ENCODE measurements around the gene GDPD4.

GDPD4 gene

DNA sequence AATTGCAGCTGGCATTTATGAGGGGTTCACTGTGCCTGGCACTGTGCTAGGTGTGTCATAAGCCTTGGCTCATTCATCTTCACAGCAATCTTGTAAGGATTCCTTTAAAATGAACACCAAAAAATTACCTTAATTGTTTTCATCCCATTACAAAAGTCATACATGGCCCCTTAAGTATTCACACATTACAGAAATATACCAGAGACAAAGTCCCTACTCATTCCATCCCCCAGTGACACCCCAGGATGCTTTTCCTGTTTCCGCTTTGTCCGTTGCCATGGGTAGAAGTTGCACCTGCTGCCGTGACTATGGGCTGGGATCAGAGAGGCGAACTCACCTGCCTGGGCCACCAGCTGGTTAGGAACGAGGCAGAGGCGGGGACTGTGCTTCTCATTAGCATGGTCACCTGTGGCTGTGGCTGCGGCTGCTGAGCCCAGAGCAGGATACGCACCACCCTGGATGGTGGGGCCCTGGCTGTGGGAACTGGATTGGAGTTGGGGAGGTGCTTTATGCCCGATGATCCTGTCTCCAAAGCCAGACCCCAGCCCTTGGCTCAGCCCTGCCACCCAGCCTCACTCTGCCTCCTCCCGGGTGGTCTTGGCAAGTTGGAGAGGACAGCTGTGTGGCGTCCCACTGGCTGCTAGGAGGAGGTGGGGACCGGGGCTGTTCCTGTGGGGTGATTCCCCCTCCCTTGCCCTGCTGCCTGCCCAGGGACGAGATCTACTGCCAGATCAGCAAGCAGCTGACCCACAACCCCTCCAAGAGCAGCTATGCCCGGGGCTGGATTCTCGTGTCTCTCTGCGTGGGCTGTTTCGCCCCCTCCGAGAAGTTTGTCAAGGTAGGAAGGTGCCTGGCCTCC lies 112.6 kb downstream of the GDPD4 start:
- DNase-seq: no peak

- DNase-seq: peak; percentile 56
These were observed 113.5 kb downstream of the GDPD4 start for GRCh38 chr11:77187776-77188632.

GRCh38 chr11:77187111-77187750 lies 114.3 kb downstream of the GDPD4 start:
- DNase-seq: no peak

DNA sequence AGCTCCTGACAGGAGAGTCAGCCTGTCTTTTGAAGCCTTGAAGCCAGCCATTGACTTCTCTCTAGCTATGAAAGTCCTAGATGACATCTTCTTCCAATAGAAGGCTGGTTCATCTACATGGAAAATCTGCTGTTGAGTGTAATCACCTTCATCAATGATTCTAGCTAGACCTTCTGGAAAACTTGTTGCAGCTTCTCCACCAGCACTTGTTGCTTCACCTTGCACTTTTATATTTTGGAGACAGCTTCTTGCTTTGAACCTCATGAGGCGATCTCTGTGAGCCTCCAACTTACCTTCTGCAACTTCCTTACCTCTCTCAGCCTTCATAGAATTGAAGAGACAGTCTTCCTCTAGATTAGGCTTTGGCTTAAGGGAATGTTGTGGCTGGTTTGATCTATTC lies 115.2 kb downstream of the GDPD4 start:
- DNase-seq: no peak

- DNase-seq: no peak
These were observed 117.2 kb downstream of the GDPD4 start for GRCh38 chr11:77184136-77184860.

DNA sequence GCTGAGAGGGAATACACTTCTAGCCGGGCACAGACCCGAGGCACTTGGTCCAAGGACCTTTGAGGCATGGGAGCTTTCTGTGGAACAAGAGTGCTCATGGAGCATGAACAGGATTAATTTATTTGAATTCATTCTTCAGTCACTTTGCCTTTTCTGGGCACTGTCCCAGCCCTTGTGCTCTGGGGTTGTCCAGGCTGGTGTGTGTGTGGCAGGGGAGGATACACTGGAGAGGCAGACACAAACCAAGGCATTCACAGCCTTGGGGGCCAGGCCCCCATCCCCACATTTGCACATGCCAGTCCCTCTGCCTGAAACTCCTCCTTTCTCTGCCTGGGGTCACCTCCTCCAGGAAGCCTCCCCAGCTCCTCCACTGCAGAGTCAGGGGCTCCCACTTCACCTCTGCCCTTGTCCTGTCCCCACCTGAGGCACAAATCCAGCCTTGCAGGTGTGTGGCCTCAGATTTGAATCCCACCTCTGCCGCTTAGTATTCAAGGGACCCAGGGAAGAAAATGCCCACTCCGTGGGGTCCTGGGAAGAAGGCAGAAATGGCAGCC lies 118.0 kb downstream of the GDPD4 start:
- DNase-seq: no peak

DNA sequence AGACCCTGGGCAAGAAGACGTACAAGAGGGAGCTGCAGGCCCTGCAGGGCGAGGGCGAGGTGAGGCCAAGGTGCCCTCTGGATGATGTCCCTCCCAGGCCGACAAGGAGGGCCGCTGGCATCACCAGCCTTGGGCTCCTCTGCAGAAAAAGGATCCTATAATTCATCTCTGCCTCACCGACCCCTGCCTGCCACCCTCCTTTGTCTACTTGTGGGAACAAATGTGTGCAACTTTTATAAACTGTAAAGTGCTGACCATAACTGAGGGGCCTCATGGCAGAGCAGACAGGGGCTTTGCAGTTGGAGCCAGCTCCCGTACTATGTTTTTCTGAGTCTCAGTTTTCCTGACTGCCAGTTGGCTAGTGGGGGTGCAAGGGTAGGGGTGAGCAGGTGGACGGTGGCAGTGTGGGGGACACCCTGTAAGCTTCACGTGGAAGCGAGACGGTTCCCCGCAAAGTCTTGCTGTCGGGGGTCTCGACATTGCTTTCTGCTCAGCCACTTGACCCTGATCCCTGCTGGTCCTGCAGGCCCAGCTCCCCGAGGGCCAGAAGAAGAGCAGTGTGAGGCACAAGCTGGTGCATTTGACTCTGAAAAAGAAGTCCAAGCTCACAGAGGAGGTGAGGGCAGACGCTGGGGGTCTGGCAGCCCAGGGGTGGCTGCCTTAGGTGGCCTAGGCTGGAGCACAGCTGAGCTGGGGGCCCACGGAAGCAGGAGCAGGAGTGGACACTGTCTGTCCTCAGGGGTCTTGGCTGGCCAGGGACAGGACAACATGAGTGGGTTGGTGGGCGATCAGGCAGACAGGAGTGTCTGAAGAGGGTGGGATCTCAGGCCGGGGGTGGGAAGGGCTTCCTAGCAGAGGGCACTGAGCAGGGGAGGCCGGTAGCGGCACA lies 118.7 kb downstream of the GDPD4 start:
- no peak for DNase-seq

DNA sequence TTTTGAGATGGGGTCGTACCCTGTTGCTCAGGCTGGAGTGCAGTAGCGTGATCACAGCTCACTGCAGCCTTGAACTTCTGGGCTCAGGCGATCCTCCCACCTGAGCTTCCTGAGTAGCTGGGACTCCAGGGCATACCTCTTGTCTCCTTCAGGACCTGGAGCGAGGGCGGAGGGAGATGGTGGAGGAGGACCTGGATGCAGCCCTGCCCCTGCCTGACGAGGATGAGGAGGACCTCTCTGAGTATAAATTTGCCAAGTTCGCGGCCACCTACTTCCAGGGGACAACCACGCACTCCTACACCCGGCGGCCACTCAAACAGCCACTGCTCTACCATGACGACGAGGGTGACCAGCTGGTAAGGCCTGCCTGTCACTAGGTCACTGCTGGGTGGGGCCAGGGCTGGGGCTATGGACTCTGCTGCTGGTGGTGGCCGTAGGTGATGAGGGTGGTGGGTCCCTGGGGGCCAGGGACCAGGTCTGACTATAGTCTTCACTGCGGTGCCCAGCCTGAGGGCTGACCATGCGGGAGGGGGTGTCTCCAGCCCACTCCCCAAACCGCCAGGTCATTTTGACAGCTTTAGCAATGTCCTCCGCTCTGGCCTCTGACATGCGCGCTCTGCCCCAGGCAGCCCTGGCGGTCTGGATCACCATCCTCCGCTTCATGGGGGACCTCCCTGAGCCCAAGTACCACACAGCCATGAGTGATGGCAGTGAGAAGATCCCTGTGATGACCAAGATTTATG lies 119.5 kb downstream of the GDPD4 start:
- no peak for DNase-seq

- no peak for DNase-seq
These were observed 120.3 kb downstream of the GDPD4 start for GRCh38 chr11:77181226-77181625.

- no peak for DNase-seq
These were observed 121.1 kb downstream of the GDPD4 start for GRCh38 chr11:77180346-77180745.

GRCh38 chr11:77179681-77180080 lies 121.8 kb downstream of the GDPD4 start:
- DNase-seq: no peak

- no peak for DNase-seq
These were observed 122.4 kb downstream of the GDPD4 start for GRCh38 chr11:77179048-77179447.

DNA sequence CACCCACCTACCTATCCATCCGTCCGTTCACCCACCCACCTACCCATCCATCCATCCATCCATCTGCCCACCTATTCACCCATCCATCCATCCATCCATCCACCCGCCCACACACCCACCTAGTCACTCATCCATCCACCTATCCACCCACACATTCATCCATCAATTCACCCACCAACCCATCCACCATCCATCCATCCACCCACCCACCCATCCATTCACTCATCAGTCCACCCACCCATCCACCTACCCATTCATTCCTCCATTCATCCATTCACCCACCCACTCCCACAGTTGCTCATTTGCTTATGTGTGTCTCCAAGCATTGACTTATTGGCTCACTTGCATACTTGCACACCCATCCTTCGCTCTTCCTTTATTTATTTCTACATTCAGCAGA lies 123.3 kb downstream of the GDPD4 start:
- DNase-seq: no peak

DNA sequence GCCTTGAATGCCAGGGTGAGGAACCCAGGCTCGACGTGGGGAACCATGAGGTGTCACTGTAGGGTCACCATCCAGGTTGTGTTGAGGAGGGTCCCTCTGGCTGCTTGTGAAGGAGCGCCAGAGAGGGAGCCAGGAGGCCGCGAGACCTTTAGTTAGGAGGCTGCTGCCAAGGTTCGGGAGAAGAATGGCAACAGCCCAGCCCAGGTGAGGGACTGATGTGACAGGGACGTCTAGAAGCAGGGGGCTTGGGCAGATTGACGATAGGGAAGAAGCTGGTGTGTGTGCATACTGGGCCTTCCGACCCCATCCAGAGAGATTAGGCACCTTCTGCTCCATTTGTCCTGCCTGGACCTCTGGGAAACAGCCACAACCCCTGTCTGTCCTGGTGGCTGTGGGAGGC lies 124.5 kb downstream of the GDPD4 start:
- no peak for DNase-seq

- DNase-seq: no peak
These were observed 125.5 kb downstream of the GDPD4 start for GRCh38 chr11:77175869-77176539.

- no peak for DNase-seq
These were observed 126.3 kb downstream of the GDPD4 start for GRCh38 chr11:77175021-77175842.

DNA sequence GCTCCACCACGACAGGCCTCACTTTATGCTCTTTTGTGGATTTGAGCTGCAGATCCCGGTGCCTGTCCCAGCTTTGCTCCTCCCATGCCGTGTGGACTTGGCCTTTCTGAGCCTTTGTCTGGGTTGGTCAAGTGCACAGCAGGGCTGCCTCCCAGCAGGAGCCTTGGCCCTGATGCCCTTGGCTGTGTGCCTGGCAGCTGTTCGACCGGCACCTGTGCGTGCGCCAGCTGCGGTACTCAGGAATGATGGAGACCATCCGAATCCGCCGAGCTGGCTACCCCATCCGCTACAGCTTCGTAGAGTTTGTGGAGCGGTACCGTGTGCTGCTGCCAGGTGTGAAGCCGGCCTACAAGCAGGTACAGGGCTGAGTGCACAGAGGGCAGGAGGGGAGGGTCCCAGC lies 126.9 kb downstream of the GDPD4 start:
- DNase-seq: no peak

DNA sequence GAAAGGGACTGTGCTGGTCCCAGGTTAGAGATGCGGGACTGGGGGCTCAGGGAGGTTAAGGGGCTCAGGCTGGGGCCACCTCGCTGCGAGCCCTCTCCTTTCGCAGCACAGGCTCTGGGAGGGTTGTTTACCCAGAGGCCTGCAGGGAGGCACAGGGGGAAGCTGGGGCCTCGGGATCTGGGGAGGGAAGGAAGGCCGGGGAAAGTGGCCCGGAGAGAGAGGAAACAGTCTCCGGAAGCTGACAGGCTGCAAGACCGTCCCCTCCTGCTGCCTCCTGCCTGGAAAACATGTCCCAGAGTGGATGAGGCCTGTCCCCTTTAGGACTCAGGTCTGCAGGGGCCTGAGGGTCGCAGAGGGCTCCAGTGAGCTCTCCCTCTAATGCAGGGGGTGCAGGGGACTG lies 128.0 kb downstream of the GDPD4 start:
- no peak for DNase-seq

GRCh38 chr11:77172666-77172982 lies 128.9 kb downstream of the GDPD4 start:
- DNase-seq: no peak

Data from effector CD8-positive, alpha-beta T cell (primary cell).